Stimulated activated CD8-positive, alpha-beta memory T cell treated with anti-CD3 and anti-CD28 coated beads, Interleukin-12 subunit alpha, Interleukin-12 subunit beta, amount 100 ng/mL, for 4 hours (primary cell): ENCODE data around the gene NEFH.
A peak's percentile ranks its signal among the peaks of the same experiment; 100 is the strongest.
"Not testable (repeated sequence)": the region's sequence is repeated elsewhere in the genome, so short reads cannot be mapped to it uniquely, and the experiment has no call there.

Experiments used
- DNase-seq: peaks from one replicate; pipeline ENCODE4 v3.0.0-alpha.2; 2020; ENCODE audit warnings: low read depth

The NEFH gene

GRCh38 chr22:29464581-29464980 is 15.4 kb upstream of the NEFH start:
- DNase-seq = no peak

DNA sequence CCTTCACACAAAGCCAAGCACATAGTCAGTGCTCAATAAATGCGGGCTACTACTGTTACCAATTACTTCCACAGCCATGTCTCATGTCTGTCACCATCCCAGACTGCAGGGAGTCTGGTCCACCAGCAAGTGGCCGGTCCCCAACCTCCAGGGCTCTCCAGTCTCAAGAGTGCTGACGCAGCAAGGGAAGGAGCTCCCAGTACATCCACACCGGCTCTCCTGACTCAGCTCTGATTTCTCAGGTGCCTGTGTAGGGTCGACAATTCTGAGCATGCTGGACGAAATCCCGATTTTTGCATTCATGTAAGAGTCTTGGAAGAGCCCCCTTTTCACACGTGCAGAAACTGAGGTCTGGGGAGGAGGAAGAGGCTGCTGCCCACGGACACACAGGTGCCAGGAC is 10.3 kb upstream of the NEFH start:
- no peak for DNase-seq

DNA sequence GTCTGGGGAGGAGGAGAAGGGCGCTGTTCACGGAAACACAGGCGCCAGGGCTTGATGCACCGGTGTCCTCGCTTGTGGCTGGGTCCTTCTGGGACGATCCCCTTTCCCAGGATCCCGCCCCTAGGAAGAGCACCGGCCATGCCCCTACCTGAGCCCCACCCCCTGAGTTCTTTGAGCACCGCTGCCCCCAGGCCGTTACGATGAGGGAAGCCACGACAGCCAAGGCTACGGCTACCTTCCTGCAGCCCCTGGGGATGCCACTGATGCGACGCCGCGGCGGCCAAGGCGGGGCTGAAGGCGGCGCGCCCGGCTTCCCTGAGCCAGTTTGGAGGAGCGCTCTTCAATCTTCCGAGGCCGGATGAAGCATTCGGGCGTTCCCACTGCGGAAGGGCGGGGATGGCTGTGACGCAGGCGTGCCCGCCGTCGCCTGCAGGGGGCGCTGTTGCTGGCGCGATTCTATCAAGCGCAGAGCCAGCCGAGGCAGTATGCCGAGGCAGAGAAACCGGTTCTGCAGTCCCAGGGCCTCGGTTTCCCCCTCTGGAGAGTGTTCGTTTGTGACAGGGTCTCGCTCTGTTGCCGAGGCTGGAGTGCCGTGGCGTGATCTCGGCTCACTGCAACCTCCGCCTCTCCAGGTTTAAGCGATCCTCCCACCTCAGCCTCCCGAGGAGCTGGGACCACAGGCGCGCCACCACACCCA is 9.7 kb upstream of the NEFH start:
- DNase-seq = peak; percentile 15

DNA sequence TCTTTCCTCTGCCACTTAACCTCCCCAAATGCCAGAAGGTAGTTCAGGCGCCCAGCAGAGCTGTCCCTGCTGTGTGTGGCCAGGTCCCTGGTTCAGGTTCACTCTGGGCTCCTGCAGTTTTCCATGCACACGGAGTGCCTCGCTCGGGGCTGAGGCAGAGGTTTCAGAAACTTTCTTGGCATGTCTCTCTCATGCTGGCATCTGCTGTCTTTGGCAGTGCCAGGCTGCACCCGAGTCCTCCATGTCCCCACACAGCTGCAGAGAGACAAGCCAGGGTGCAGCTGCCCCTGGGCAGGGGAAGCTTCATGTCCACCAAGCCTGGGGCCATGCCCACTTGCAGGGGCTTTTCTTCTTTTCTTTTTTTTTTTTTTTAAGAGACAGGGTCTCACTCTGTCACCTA is 7.0 kb upstream of the NEFH start:
- DNase-seq = no peak

- no peak for DNase-seq
Measured at GRCh38 chr22:29475550-29475949, 4.5 kb upstream of the NEFH start.

- DNase-seq = no peak
Measured at GRCh38 chr22:29476116-29476515, 3.9 kb upstream of the NEFH start.

GRCh38 chr22:29477723-29478318 is 2.2 kb upstream of the NEFH start:
- DNase-seq = no peak

DNA sequence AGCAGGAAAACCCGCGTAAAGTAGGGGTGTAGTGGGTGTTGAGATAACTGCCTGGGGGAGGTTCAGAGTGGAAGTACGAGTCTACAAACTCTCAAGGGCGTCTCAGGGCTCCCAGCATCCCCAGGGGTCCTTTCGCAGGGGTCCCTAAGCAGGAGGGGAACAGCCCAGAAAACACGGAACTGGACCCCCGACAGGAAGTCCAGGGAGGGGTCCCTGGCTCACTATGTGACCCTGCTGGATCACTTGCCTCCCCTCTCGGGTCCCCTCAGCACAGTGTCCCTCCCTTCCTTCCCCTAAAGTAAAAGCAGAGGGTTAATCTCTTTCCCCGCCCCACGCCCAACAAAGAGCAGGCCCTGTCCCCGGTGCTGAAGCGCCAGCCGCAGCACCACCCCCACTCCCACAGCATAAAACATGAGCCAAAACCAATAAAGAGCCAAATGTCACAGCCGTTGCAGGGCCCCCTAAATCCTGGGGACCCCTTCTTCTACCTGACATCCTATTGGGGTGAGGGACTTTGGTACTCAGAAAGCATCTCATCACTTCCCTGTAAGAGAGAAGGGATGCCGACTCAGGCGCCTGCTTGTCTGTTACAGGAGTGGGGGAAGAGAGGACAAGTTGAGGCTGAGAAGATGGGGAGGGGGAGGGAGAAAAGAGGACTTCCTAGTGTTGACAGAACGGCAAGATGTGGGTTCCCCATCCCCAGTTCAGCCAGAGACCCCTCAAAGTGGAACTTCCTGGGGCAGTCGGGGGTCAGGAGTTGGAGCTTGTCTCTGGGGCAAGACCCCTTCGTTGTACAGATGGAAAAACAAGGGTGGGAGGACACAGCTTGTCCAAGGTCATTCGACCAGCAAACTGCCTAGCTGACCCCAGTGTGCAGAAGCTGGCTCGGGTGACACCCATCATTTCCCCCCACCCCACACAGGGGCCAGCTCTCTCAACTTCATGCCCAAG is 1.4 kb upstream of the NEFH start:
- DNase-seq = no peak

DNA sequence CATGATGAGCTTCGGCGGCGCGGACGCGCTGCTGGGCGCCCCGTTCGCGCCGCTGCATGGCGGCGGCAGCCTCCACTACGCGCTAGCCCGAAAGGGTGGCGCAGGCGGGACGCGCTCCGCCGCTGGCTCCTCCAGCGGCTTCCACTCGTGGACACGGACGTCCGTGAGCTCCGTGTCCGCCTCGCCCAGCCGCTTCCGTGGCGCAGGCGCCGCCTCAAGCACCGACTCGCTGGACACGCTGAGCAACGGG is 169 bp downstream of the NEFH start:
- no peak for DNase-seq

- no peak for DNase-seq
Measured at GRCh38 chr22:29480512-29481264, 670 bp downstream of the NEFH start.

DNA sequence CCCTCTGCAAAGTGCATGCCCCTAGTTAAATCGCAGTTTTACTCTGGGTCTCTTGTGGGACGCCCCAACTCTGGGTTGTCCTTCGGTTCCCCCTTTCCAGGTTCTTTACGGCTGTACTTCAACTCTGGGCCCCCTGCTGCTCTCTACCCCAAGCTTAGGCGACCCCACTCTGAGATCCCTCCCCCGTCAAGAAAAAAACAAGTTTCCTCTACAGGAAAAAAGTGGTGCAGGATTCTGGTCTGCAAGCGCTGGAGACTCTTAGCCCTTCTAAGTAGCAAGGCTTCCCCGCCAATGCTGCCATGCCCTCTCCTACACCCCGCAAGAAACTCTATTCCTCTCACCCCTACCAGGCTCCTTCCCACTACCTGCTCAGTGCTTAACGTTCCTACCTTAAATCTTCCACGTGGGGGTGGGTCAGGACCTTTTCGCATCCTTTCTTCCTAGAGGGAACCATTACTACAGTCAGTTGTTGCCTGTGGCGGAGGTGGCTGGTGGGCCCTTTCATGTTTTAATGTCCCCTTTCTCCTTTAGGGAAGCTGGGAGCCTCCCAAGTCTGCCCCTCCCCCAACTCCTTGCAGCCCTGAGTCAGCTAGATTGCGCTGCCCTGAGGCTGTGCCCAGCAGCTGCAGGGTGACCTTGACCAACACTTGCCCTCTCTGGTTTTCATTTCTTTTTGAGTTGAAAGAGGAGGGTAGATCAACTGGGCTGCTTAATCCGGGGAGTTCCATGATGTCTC is 1.4 kb downstream of the NEFH start:
- no peak for DNase-seq

DNA sequence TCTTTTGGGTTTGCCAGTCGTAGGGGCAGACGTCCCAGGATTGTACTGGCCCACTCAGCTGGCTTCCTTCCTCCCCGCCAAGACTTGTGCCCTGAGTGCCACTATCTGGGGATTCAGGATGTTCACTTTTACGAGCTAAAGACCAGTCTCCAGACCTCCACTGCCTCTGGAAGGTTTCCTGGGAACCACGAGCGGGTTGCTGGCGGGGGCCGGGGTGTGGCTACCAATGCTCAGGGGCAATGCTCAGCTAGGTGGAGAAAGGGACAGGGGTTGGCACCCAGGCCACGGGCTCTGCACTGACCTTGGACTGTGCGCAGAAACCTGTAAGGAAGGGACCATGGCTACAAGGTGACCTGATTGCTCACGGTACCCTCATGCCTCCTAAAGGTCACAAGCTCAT is 2.2 kb downstream of the NEFH start:
- DNase-seq = no peak

GRCh38 chr22:29482726-29483125 is 2.7 kb downstream of the NEFH start:
- DNase-seq = no peak

- DNase-seq = no peak
Measured at GRCh38 chr22:29483254-29483653, 3.2 kb downstream of the NEFH start.

GRCh38 chr22:29484642-29485041 is 4.6 kb downstream of the NEFH start:
- DNase-seq = no peak

- no peak for DNase-seq
Measured at GRCh38 chr22:29485448-29485847, 5.4 kb downstream of the NEFH start.

GRCh38 chr22:29487426-29487986 is 7.5 kb downstream of the NEFH start:
- no peak for DNase-seq

DNA sequence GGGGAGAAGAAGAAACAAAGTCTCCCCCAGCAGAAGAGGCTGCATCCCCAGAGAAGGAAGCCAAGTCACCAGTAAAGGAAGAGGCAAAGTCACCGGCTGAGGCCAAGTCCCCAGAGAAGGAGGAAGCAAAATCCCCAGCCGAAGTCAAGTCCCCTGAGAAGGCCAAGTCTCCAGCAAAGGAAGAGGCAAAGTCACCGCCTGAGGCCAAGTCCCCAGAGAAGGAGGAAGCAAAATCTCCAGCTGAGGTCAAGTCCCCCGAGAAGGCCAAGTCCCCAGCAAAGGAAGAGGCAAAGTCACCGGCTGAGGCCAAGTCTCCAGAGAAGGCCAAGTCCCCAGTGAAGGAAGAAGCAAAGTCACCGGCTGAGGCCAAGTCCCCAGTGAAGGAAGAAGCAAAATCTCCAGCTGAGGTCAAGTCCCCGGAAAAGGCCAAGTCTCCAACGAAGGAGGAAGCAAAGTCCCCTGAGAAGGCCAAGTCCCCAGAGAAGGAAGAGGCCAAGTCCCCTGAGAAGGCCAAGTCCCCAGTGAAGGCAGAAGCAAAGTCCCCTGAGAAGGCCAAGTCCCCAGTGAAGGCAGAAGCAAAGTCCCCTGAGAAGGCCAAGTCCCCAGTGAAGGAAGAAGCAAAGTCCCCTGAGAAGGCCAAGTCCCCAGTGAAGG is 9.2 kb downstream of the NEFH start:
- not testable (repeated sequence) for DNase-seq

- no peak for DNase-seq
Measured at GRCh38 chr22:29491012-29491411, 11.0 kb downstream of the NEFH start.

- no peak for DNase-seq
Measured at GRCh38 chr22:29493636-29494035, 13.6 kb downstream of the NEFH start.

DNA sequence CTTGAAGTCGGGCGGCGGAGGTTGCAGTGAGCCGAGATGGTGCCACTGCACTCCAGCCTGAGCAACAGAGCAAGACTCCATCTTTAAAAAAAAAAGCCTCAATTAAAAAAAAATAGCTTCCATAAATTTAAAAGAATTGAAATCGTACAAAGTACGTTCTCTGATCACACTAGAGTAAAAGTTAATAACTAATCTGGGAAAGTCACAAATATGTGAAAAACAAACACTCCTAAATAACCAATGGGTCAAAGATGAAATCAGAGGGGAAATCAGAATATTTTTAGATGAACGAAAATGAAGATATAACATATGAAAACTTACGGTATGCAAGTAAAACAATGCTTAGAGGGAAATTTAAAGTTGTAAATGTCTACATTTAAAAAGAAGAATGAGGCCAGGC is 19.8 kb downstream of the NEFH start:
- no peak for DNase-seq
